ENCODE results near the gene TJP1.
"Not testable (repeated sequence)": the region's sequence is repeated elsewhere in the genome, so short reads cannot be mapped to it uniquely, and the experiment has no call there.

TJP1 gene

GRCh38 chr15:29678504-29679034 is 143.7 kb downstream of the TJP1 start:
- DNase-seq, result no peak

GRCh38 chr15:29677871-29678461 is 144.3 kb downstream of the TJP1 start:
- no peak for DNase-seq

- no peak for DNase-seq
Observed at GRCh38 chr15:29677455-29677854, 144.8 kb downstream of the TJP1 start.

- no peak for DNase-seq
Observed at GRCh38 chr15:29676961-29677402, 145.3 kb downstream of the TJP1 start.

GRCh38 chr15:29676374-29676960 is 145.8 kb downstream of the TJP1 start:
- DNase-seq, result not testable (repeated sequence)

- no peak for DNase-seq
Observed at GRCh38 chr15:29675791-29676301, 146.4 kb downstream of the TJP1 start.

- DNase-seq, result peak; percentile 69
Observed at GRCh38 chr15:29674661-29675533, 147.4 kb downstream of the TJP1 start.

GRCh38 chr15:29672923-29673809 is 149.1 kb downstream of the TJP1 start:
- no peak for DNase-seq

- no peak for DNase-seq
Observed at GRCh38 chr15:29672446-29672845, 149.8 kb downstream of the TJP1 start.

- not testable (repeated sequence) for DNase-seq
Observed at GRCh38 chr15:29672046-29672445, 150.2 kb downstream of the TJP1 start.

GRCh38 chr15:29670998-29671981 is 151.0 kb downstream of the TJP1 start:
- no peak for DNase-seq

GRCh38 chr15:29670266-29670665 is 152.0 kb downstream of the TJP1 start:
- DNase-seq, result no peak

GRCh38 chr15:29669823-29670222 is 152.4 kb downstream of the TJP1 start:
- DNase-seq, result no peak

- DNase-seq, result peak; percentile 45
Observed at GRCh38 chr15:29668120-29668602, 154.1 kb downstream of the TJP1 start.

GRCh38 chr15:29666241-29666640 is 156.0 kb downstream of the TJP1 start:
- no peak for DNase-seq

GRCh38 chr15:29665444-29666003 is 156.7 kb downstream of the TJP1 start:
- no peak for DNase-seq

GRCh38 chr15:29664406-29664805 is 157.9 kb downstream of the TJP1 start:
- DNase-seq, result no peak

- DNase-seq, result not testable (repeated sequence)
Observed at GRCh38 chr15:29657476-29657817, 164.8 kb downstream of the TJP1 start.

- DNase-seq, result no peak
Observed at GRCh38 chr15:29656636-29657475, 165.4 kb downstream of the TJP1 start.

- DNase-seq, result no peak
Observed at GRCh38 chr15:29652595-29652994, 169.7 kb downstream of the TJP1 start.
